Endometrial microvascular endothelial cells (primary cell): ENCODE results near the gene TBCD. TPM values are rescaled to one million over a fixed set of nuclear protein-coding genes. Genes with fewer than 3 reads are reported as not detected.

ENCODE experiments used
- in situ Hi-C: cut with HindIII; loops from 2 replicates; pipeline ENCODE4 v1.10.0; 2017; ENCODE audit warnings: low sequenced_read_pairs, low pct_unique_long_range_greater_than_20kb; ENCODE audit errors: inconsistent ontology term
- total RNA-seq: library from RNA; depleted of rRNA; stranded (reverse); fragments of >200 nt; gene quantifications from one replicate; pipeline ENCODE4 v1.2.3, GENCODE V29; 2015; ENCODE audit errors: inconsistent ontology term

Gene TBCD
- total RNA-seq, 1 donor from 2014 or later = 88.0 TPM

DNA sequence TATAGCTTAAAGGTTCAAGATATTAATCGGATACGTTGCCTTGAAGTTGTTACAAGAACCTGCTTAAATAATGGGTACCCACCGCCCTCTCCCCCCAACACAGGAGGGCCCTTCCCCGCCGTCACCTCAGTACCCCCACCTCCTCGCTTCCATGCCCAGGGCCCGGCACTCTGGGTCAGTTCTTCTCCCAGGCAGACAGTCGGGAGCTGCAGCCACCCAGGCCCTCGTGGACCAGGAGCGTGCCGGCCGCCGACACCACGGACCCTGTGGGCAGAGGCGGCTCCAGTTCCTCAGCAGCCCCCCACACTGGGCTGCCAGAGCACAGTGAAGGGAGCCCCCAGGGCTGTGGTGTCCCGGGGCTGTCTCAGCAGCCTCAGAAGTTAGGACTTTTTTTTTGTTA lies 168.8 kb downstream of the TBCD start:
- in situ Hi-C loops = no loop called here

DNA sequence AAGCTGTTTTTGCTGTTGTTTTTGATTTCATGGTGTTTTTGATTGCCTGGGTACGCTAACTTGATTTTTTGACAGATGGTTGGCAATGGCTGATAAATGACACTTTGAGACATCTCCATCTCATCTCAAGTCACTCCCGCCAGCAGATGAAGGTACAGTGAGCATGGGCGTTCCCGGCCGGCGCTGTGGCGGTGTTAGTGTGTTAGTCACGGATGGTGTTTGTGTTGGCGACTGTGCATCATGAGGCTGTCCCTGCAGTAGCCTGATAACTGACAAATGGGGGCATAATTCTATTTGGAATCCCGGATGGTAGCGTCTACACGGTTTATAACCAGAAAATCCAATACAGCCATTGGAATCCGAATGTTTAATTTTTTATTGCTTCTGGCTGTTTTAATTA lies 169.6 kb downstream of the TBCD start:
- in situ Hi-C loops = no loop called here

DNA sequence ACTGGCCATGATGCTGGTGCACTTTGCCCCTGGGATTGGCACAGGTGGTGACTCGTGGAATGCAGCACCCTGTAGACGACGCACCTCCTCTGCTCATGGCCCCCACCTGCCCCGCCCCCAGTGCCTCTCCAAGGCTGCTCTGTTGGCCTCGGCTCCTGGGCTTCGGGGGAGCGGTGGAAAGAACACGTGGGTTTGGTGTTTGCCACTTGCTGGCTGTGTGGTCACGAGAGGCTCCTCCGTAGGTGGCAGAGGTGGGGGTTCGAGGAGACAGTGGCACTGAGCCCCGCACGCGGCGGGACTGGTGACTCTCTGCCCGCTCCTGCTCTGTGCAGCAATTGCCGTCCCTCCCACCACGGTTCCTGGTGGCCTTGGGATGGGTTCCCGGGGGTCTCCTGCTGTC lies 170.8 kb downstream of the TBCD start:
- in situ Hi-C loops = no loop called here

DNA sequence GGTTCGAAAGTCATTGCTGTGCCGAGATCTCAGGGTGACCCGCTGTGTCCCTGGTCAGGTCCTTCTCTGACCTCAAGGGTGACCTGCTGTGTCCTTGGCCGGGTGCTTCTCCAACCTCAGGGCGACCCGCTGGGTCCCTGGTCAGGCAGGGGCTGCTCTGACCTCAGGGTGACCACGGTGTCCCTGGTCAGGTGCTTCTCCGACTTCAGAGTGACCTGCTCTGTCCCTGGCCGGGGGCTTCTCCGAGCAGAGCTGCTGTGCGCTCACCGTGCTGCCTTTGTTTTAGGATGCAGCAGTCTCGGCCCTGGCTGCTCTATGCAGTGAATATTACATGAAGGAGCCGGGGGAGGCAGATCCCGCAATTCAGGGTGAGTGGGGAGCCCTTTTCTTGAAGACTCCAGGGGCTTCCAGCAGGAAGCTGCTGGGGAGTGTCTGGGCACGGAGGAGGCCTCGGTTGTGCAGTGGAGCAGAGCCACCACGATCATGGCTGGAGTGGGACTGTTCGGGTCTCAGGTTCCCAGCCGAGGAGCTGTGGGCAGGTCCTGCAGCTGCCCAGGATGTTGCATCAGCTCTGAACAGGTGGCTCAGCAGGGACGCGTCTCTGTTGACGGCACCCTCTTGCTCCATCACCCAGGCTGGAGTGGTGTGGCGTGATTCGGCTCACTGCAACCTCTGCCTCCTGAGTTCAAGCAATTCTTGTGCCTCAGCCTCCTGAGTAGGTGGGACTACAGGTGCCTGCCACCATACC lies 171.7 kb downstream of the TBCD start:
- in situ Hi-C loops = no loop called here

DNA sequence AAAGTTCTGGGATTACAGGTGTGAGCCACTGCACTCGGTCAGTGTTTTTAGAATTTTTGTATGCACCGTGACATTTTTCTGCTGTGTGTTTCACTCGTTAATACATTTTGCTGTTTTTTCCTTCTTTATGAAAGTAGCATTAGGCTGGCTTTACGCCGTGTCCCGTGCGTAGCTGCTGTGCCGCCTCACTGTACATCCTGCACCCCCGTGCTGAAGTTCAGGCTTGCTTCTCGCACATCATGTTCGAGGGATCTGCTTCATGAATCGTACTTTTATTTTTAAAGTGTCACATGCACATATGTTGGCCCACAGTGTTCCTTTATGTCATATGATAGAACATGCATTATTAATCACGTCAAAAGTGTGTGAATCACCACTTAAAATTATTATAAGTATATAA lies 172.3 kb downstream of the TBCD start:
- in situ Hi-C loops = no loop called here

DNA sequence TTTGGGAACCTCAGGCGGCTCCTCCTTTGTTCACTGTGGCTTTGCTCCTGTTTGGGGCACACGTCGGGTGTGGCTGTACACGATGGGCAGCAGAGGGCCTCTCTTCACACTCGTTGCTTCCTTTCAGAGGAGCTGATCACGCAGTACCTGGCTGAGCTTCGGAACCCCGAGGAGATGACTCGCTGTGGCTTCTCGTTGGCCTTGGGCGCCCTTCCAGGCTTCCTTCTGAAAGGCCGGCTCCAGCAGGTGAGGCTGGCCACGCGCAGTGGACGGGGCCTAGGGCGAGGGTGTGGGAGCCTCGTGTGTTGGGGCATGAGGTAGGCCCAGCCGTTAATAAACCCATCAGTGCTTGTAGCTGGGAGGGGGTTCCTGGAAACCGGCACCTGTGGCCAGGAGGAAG lies 172.9 kb downstream of the TBCD start:
- in situ Hi-C loops = no loop called here

DNA sequence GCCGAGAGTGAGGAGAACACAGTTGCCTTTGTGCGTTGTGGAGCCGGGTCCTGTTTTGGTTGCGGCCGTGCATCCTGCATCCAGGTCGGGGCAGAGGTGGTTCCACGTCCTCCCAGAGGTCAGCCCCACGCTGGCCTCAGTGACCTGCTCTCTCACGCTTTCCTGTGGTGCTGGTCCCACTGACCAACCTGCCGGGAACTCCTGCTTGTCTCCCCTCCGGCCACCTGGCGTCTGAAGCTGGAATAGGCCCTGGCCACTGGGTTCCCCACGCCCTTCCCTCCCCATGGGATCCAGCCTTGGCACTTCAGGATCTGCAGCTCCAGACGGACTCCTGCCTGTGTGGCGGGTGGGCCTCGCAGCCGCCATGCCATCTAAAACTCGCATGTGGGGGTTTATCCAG lies 173.5 kb downstream of the TBCD start:
- in situ Hi-C loops = no loop called here

DNA sequence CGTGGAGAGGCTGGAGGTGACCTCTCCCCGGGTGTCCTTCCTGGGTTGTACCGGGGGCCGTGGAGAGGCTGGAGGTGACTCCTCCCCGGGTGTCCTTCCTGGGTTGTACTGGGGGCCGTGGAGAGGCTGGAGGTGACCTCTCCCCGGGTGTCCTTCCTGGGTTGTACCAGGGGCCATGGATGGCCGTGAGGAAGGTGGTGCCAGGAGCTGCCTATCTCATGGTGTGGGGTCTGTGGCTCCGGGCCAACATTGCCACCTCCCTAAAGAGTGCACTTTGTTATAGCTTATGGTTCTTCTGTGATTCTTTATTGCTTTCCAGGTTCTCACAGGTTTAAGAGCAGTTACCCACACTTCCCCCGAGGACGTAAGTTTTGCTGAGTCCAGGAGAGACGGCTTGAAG lies 174.2 kb downstream of the TBCD start:
- in situ Hi-C loops = no loop called here

DNA sequence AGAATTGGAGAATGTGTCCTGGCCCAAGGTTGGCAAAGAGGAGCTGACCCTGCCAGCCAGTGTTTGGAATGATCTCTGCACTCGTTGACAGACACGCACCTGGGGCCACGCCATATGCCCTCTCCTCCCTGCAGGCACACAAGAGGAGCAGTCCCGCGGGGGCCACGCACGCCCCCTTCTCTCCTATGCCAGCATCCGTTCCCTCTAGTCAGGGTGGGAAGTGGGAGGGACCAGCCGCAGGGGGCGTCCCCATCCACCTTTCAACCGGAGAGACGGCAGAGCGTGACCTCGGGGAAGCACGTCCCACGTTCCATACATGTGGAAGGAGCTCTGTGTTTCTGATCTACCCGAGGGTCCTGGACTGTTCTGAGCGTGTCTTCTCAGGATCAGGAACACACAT lies 174.9 kb downstream of the TBCD start:
- in situ Hi-C loops = no loop called here

DNA sequence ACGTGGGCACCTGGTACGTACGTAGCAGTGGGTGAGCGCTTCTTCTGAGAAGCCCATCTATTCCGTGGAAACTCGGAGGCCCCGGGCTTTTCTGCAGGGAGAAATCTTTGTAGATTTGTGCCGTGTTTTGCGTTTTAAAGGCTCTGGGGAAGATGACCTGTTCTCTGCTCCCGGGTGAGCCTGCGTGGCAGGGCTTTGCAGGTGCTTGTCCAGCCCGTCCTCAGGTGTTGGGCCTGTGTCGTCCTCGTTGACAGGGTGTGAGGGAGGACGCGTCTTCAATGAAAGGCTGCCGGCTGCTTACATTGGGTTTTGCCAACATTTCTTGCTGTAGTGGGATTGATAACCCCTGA lies 175.4 kb downstream of the TBCD start:
- in situ Hi-C loops = no loop called here

DNA sequence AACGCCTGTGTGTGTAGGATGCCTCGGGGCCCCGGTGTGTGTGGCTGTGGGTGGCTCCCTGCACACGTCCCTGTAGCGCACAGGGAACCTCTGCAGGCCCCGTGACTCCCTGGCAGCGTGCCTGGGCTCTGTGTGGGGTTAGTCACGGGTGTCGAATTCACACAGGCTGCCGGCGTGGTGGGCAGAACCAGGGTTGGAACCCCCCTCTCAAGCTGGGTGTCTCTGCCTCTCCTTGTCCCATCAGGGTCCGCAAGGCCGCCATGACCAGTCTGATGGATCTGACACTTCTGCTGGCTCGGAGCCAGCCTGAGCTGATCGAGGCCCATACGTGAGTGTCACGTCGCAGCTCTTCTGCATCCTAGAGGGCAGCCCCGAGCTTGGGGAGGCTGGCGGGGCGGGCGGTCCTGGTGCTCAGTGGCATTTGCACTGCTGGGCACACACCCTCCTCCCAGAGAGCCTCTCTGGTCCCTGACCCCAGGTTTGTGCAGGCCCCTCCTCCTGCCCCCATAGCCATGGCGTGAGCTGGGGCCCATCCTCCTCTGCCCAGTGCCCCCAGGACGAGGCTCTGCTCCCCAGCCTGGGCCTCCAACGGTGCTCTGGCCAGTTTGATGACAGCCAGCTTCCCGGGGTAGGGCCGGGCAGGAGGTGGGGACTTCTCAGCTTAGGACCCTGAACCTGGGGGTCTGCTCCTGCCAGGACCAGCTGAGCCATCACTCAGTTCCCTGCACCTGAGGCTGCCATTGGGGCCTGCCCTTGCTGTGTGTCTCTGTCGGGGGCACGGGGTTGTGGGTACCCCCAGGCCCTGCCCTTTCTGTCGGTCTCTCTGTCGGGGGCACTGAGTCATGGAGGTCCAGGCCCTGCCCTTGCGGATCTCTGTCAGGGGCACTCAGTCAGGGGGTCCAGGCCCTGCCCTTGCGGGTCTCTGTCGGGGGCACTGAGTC lies 176.1 kb downstream of the TBCD start:
- in situ Hi-C loops = no loop called here

DNA sequence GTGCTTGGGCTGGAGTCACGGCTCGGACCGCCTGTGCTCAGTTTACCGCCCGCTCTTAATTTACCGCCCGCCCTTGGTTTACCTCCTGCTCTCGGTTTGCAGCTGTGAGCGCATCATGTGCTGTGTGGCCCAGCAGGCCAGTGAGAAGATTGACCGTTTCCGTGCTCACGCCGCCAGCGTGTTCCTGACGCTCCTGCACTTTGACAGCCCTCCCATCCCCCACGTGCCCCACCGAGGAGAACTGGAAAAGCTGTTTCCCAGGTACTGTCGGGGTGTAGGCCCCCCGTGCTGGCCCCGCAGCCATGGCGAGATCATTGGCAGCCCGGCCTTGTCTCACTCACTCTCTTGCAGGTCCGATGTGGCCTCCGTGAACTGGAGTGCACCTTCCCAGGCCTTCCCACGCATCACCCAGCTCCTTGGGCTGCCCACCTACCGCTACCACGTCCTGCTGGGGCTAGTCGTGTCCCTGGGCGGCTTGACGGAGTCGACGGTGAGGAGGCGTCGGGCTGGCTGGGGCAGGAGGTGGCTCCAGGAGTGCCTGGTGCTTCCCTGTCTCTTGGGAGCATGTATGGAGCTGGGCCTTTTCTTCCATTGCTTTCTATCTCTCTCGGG lies 177.3 kb downstream of the TBCD start:
- in situ Hi-C loops = no loop called here

DNA sequence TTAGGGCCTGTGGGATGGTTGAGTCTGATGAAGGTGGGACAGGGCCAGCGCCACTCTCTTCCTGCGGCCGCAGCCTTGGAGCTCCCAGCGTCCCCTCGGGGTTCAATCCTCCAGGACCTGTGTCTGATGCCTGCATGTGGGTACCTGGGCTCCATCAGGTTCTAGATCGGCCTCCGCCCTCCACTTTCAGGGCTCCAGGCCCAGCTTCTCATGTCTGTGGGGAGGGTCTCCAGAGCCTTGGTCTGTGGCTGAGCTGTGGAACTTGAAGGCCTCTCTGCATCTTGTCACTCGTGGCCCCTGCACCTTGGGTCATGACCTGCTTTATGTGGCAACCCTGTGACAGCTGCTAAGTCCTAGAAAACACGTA lies 177.8 kb downstream of the TBCD start:
- in situ Hi-C loops = no loop called here

DNA sequence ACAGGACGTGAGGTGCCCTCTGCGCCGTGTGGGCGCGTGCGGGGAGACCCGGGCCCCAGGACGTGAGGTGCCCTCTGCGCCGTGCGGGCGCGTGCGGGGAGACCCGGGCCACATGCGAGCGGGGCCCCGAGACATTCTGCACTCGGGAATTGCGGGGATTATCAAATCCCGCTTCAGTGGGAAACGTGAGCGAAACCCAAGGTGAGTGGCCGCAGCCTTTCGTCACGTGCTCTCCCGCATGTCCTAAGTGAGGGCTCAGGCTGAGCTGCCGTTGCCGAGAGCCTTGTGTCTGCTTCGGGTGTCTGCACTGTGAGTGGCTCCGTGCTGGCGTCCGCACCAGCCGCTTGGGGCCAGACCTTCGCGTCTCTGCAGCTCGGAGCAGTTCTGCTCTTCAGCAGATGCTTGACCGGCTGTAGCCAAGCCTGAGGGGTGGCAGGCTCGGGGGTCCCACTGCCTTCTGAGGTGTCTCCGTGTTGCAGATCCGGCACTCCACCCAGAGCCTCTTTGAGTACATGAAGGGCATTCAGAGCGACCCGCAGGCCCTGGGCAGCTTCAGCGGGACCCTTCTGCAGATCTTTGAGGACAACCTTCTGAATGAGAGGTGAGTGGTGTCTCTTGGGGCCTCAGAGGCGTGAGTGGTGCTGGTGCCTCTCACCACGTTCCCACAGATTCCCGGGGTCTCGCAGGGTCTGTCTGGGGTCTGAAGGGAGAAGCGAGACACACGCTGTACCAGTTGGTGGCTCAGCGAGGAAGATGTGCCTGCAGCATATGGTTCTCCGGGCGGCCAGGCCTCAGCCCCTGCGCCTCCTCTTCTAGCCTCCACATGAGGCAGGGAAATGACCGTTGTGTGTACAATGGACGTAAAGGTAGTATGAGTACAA lies 178.4 kb downstream of the TBCD start:
- in situ Hi-C loops = no loop called here

DNA sequence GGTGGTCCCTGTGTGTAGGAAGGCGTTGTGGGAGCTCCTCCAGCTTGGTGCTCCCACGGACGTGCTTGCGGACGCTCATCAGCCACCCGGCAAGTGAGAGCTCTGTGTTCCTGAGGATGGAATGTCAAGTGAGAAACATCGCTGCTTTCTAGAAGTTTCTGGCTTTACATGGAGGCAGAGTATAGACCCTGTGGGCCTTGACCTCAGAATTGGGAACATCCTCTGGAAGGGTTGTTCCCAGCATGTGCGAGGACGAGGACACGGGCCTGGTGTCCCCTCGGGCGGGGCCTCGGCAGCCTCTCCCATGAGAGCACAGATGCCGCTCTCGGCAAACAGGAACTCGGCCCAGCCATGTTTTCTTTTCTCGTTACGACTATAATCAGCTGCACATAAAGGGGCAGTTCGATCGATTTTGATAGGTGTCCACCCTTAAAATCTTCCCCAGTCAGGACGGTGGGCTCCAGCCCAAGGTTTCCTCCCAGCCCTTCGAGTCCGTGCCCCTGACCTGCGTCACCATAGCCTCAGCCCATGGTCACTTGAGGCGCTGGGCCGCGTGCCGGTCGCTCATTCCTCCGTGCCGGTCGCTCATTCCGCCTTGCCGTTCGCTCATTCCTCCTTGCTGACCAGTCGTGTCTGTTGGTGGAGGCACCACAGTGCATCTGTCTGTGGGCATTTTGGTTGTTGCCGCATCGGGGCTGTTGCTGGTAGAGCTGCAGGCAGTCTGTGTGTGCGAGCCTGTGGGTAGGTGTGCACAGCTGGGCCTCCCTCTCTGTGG lies 179.2 kb downstream of the TBCD start:
- in situ Hi-C loops = no loop called here

DNA sequence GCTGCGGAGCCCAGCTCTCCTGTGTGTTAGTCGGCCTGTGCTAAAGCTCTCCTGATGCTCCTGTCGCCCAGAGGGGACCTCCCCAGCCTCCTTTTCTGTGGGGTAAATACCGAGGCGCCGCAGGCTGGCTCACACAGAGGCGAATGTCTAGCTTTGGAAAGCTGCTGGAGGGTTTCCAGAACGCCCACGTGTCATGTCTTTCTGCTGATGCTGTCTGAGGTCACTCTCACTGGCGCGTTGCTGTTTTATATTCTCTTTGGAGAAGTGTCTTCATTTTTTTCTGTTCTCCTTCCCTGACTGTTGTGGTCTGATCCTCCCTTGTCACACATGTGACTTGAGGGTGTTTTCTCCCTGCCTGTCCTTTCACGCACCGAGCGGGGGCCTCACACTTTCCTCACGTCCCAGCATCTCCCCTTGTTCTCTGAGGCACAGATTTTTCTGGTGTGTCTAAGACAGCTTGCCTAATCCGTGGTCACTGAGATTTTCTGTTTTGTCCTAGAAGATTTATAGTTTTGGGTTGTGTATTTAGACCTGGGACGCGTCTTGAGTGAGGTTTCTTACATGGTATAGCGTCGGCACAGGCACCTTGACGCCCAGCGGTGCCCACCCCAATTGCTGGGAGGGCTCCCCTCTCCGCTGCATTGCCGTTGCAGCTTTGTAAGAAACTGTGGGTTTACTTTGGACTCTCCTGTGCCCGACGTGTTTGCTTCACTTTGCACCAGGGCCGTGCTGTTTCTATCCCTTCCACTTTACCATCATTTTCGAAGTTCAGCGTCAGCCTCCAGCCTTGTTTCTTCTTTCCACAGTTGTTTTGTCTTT lies 180.0 kb downstream of the TBCD start:
- in situ Hi-C loops = no loop called here

DNA sequence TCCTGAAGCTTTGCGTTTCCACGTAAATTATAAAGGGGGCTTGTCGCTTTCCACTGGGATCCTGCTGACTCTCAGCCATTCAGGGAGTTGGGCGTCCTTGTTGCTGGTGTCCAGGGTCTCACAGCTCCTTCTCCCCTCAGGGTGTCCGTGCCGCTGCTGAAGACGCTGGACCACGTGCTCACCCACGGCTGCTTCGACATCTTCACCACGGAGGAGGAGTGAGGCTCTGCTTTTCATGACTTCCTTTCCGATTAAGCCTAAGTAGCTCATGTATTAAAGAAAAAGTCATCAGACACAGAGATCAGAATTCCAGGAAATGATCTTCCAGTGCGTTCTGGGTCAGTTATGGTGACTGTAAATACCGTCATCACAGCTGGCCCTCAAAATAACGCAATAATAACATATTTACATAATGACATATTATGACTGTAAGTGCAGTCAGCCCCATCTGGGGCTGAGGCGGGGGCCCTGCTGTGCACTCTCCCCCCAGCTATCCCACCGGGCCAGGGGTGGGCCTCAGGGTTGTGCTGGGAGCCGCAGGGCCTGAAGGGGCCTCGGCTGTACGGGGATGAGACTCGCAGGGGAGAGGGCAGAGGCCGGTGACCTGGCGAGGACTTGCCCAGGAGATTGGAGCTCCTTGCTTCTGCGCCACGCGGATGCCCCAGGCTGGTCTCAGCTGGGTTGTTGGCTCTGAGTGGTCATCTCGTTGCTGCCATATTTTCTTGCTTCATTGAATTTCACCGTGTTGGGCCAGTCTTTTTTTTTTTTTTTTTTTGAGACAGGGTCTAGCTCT lies 180.8 kb downstream of the TBCD start:
- in situ Hi-C loops = no loop called here
